Calu3 (cell line): ENCODE data around the gene CLDN1. TPM values are rescaled to one million over a fixed set of nuclear protein-coding genes. Genes with fewer than 3 reads are reported as not detected.

Source experiments
- BruUV-seq: library from RNA; stranded (reverse); fragments of 400-500 nt; replicated peaks from 2 replicates; lab custom pipeline; 2021; lab: Mats Ljungman, UMichigan
- CTCF ChIA-PET: fragments of 300-600 bp; sonication (Branson Sonifier 250); formaldehyde crosslinking; loops from one replicate; lab custom pipeline; 2022; ENCODE audit warnings: antibody characterized with exemption; lab: Charles Lee
- DNase-seq: peaks from one replicate; pipeline ENCODE4 v3.0.0; 2022
- H3K27ac Mint-ChIP-seq: one replicate; pipeline ENCODE4 v1.8.0; 2022; ENCODE audit warnings: mixed read lengths; ENCODE audit not compliant: unreplicated experiment
- H3K27me3 Mint-ChIP-seq: one replicate; pipeline ENCODE4 v1.8.0; 2022; ENCODE audit warnings: mixed read lengths; ENCODE audit not compliant: unreplicated experiment
- H3K36me3 Mint-ChIP-seq: one replicate; pipeline ENCODE4 v1.8.0; 2022; ENCODE audit warnings: mild to moderate bottlenecking, moderate library complexity, mixed read lengths; ENCODE audit not compliant: insufficient read depth, unreplicated experiment
- H3K4me1 Mint-ChIP-seq: one replicate; pipeline ENCODE4 v1.8.0; 2022; ENCODE audit warnings: mild to moderate bottlenecking, low read depth, mixed read lengths; ENCODE audit not compliant: unreplicated experiment
- H3K4me3 Mint-ChIP-seq: one replicate; pipeline ENCODE4 v1.8.0; 2022; ENCODE audit warnings: mild to moderate bottlenecking, low read depth, moderate library complexity, mixed read lengths; ENCODE audit not compliant: unreplicated experiment
- H3K9me3 Mint-ChIP-seq: one replicate; pipeline ENCODE4 v1.8.0; 2022; ENCODE audit warnings: low read depth, mixed read lengths; ENCODE audit not compliant: unreplicated experiment
- intact Hi-C: fragments of 100-400 bp; cut with micrococcal nuclease; formaldehyde crosslinking; loops from one replicate; pipeline ENCODE4 v1.10.0; 2022; ENCODE audit not compliant: unreplicated experiment
- total RNA-seq: library from RNA; stranded (reverse); gene quantifications from 2 replicates; pipeline ENCODE4 v1.2.3, GENCODE V29; 2022
- TF ChIP-seq, protein P1 (sequence below): fragments of 200-600 bp; IDR thresholded peaks from one replicate; pipeline ENCODE4 v1.8.0; 2022; ENCODE audit warnings: antibody characterized with exemption; ENCODE audit not compliant: unreplicated experiment

The CLDN1 gene
- total RNA-seq, 1 experiment from 2014 or later, result 253 TPM

DNA sequence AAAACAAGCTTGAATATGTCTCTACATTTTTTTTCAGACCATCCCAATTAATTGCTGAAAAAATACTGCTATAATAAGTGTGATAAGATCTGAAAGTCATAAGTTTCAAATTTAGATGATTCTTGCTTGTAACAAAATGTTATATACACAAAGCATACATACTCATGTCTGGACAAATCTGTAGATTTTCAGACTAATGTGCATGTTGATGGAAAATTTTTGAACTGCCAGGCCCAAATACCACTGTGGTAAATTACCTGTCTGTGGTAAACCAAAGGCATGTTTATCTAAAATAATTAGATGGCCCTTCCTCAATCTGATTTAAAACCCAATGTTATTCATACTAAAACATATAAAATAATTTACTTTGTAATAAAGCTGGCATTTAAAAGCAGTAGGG is 34.0 kb upstream of the CLDN1 start:
- no peaks in the 10 kb centered on the region for H3K36me3 Mint-ChIP-seq
- H3K9me3 Mint-ChIP-seq, result no peaks in the 10 kb centered on the region

DNA sequence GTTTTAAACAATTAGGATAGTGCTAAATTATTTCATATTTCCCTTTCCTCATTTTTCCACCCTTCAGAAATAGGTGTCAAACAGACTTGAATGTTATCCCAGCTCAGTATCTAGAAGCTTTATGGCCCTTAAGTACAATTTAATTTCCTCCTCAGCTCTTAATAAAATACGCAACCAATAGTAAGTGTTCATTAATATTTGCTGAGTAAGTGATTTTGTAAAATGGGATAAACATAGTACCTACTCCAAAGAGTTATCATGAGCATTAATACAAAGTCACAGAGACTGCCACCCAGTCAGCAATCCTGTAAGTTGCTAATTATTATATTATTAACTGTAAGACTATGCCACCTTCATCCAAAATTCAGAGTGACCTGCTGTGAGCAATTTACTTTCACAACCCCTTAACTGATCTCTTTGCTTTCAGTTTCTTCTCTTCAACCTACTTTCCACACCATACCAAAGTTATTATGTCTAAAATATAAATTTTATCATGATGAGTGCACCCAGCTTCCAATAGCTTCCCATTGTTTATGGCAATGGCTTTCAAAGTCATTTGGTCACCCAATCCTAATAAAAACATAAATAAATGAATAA is 30.7 kb upstream of the CLDN1 start:
- H3K4me3 Mint-ChIP-seq, result no peak overlapping the region
- H3K27me3 Mint-ChIP-seq, result no peaks in the 10 kb centered on the region
- BruUV-seq, result no TSS peak
- CTCF ChIA-PET, result no interaction called here
- H3K4me1 Mint-ChIP-seq, result peaks cover 12% of the 10 kb centered on the region
- intact Hi-C loops, result no loop called here
- peaks cover 2% of the 10 kb centered on the region for H3K9me3 Mint-ChIP-seq
- no peaks in the 10 kb centered on the region for H3K36me3 Mint-ChIP-seq
- H3K27ac Mint-ChIP-seq, result no peak overlapping the region
- TF ChIP-seq, protein P1, sequence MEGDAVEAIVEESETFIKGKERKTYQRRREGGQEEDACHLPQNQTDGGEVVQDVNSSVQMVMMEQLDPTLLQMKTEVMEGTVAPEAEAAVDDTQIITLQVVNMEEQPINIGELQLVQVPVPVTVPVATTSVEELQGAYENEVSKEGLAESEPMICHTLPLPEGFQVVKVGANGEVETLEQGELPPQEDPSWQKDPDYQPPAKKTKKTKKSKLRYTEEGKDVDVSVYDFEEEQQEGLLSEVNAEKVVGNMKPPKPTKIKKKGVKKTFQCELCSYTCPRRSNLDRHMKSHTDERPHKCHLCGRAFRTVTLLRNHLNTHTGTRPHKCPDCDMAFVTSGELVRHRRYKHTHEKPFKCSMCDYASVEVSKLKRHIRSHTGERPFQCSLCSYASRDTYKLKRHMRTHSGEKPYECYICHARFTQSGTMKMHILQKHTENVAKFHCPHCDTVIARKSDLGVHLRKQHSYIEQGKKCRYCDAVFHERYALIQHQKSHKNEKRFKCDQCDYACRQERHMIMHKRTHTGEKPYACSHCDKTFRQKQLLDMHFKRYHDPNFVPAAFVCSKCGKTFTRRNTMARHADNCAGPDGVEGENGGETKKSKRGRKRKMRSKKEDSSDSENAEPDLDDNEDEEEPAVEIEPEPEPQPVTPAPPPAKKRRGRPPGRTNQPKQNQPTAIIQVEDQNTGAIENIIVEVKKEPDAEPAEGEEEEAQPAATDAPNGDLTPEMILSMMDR, result no peak
- DNase-seq, result no peak

More for the DNA sequence above, 34.0 kb upstream of the CLDN1 start:
- Mint-ChIP-seq H3K27ac (no peak overlapping the region), H3K27me3 (no peaks in the 10 kb centered on the region), H3K4me3 (no peak overlapping the region), H3K4me1 (peaks cover 26% of the 10 kb centered on the region)
- TF ChIP-seq, protein P1, result no peak
- CTCF ChIA-PET, result interaction anchor here (0.8 to 1.4 kb wide), 3 partner anchors 11 to 28 kb away, joined by 3 to 4 read pairs (median 3); no protein-coding TSS in a partner anchor
- intact Hi-C loops, result loop anchor here (1.0 kb wide), 1 partner anchor 18 kb away; no protein-coding TSS in a partner anchor
- DNase-seq, result no peak
- no TSS peak for BruUV-seq

DNA sequence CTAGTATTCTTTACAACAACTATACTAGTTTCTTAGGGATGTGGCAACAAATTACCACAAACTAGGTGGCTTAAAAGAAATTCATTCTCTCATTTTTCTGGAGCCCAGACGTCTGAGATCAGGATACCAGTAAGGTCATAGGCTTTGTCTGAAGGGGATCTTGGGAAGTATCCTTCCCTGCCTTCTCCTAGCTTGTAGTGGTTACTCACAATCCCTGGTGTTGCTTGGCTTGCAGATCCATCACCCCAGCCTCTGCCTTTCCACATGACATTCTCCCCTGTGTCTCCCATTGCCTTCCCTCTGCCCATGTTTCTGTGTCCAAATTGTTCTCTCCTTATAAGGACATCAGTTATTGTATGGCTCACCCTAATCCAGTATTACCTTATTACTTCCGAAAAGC is 24.3 kb upstream of the CLDN1 start:
- H3K9me3 Mint-ChIP-seq, result peaks cover 9% of the 10 kb centered on the region
- H3K4me3 Mint-ChIP-seq, result peak overlapping the region; percentile 51
- BruUV-seq, result no TSS peak
- no peaks in the 10 kb centered on the region for H3K27me3 Mint-ChIP-seq
- CTCF ChIA-PET, result interaction anchor here (0.6 to 4.6 kb wide), 4 partner anchors 11 to 40 kb away, joined by 3 to 37 read pairs (median 4); partner anchors contain the start of gene CLDN1
- DNase-seq, result no peak
- TF ChIP-seq, protein P1, result no peak
- peak overlapping the region; percentile 98 for H3K27ac Mint-ChIP-seq
- H3K4me1 Mint-ChIP-seq, result peaks cover 51% of the 10 kb centered on the region
- peaks cover 9% of the 10 kb centered on the region for H3K36me3 Mint-ChIP-seq
- intact Hi-C loops, result no loop called here

DNA sequence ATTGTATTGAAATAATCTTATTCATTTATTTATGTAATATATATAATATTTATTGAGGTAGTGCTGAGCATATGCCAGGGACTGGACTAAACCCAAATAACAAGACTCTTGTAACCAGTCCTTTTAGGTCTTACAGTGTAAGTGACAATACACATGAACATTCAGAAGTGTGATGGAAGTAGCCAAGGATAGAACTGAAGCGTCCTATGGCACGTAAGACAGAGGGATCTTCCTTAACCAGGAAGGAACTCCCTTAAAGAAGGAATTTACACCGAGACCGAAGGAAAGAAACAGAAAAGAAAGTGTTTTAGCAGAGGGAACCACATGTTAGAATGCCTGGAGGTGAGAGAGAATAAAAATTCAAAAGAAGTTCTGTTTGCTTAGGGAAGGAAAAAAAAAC is 23.6 kb upstream of the CLDN1 start:
- no peak for DNase-seq
- Mint-ChIP-seq H3K36me3 (peaks cover 9% of the 10 kb centered on the region), H3K4me1 (peaks cover 51% of the 10 kb centered on the region), H3K9me3 (peaks cover 9% of the 10 kb centered on the region), H3K27ac (peak overlapping the region; percentile 98), H3K27me3 (no peaks in the 10 kb centered on the region), H3K4me3 (peak overlapping the region; percentile 51)
- TF ChIP-seq, protein P1, result no peak
- TSS peak; percentile 94 for BruUV-seq
- intact Hi-C loops, result loop anchor here (1.0 kb wide), 2 partner anchors 23 to 28 kb away; no protein-coding TSS in a partner anchor
- CTCF ChIA-PET, result interaction anchor here (0.8 to 4.6 kb wide), 10 partner anchors 16 to 333 kb away, joined by 3 to 37 read pairs (median 4); partner anchors contain the start of gene CLDN1
